ENCODE results near the gene SLC4A1AP. TPM values are rescaled to one million over a fixed set of nuclear protein-coding genes. Genes with fewer than 3 reads are reported as not detected.

SLC4A1AP gene
- total RNA-seq, 4 donors from 2014 or later: 15.4 to 27.0 (median 24.1) TPM

DNA sequence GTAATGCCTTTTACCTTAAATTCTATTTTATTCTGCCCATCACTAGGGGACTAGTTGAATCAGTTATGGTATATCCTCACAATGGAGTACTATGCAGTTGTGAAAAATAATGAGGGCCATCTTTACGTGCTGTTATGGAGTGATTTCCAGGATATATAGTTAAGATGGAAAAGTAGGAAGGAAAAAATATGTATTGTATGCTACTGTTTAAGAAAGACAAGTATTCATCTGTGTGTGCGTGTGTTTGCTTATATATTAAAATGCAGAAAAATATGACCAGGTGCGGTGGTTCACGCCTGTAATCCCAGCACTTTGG lies 75.3 kb downstream of the SLC4A1AP start:
- WGBS, 2 donors: 94 to 96% methylated on average over 4 of the region's 4 CpGs

DNA sequence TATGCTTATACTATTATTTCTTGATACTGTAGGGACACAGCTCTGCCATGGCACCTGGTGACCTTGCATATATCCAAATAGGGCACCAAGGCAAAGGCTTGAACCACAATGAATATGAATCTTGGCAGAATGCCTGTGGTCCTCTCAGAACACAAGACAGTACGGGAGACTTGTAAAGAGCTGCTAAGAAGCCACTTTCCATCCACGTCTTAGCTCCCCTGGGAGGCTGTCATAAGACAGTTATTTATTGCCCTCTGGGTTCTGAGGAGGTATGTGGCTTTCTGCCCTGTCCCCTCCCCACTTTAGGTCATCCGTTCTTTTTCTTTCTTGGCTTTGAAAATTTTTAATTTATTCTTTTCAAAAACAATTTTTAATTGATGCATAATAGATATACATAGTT lies 78.0 kb downstream of the SLC4A1AP start:
- intact Hi-C loops (cut with DNase I): no loop called here
- H3K27ac ChIP-seq: no peak overlapping the region
- 43 to 64% methylated on average over 3 of the region's 3 CpGs for WGBS, 2 donors
- H3K9me3 ChIP-seq: no peaks in the 10 kb centered on the region
- no peak overlapping the region for H3K4me3 ChIP-seq
- DNase-seq: no peak
- H3K27me3 ChIP-seq: no peaks in the 10 kb centered on the region
- no peaks in the 10 kb centered on the region for H3K36me3 ChIP-seq
- no peak for TF ChIP-seq POLR2A (IDR thresholded peaks at IDR 0.05)
- TF ChIP-seq, protein P1, sequence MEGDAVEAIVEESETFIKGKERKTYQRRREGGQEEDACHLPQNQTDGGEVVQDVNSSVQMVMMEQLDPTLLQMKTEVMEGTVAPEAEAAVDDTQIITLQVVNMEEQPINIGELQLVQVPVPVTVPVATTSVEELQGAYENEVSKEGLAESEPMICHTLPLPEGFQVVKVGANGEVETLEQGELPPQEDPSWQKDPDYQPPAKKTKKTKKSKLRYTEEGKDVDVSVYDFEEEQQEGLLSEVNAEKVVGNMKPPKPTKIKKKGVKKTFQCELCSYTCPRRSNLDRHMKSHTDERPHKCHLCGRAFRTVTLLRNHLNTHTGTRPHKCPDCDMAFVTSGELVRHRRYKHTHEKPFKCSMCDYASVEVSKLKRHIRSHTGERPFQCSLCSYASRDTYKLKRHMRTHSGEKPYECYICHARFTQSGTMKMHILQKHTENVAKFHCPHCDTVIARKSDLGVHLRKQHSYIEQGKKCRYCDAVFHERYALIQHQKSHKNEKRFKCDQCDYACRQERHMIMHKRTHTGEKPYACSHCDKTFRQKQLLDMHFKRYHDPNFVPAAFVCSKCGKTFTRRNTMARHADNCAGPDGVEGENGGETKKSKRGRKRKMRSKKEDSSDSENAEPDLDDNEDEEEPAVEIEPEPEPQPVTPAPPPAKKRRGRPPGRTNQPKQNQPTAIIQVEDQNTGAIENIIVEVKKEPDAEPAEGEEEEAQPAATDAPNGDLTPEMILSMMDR (IDR thresholded peaks at IDR 0.05): no peak
- peaks cover 0 to 15% (median 0%) of the 10 kb centered on the region in 3 donors for H3K4me1 ChIP-seq

More for the DNA sequence above, 75.3 kb downstream of the SLC4A1AP start:
- Histone ChIP-seq H3K4me3 (no peak overlapping the region), H3K27ac (no peak overlapping the region), H3K36me3 (no peaks in the 10 kb centered on the region), H3K27me3 (no peaks in the 10 kb centered on the region), H3K4me1 (peaks cover 6 to 39% (median 16%) of the 10 kb centered on the region in 3 donors), H3K9me3 (no peaks in the 10 kb centered on the region)
- TF ChIP-seq POLR2A (IDR thresholded peaks at IDR 0.05): no peak
- TF ChIP-seq, protein P1 (IDR thresholded peaks at IDR 0.05): no peak
- intact Hi-C loops (cut with DNase I): no loop called here
- DNase-seq: no peak

DNA sequence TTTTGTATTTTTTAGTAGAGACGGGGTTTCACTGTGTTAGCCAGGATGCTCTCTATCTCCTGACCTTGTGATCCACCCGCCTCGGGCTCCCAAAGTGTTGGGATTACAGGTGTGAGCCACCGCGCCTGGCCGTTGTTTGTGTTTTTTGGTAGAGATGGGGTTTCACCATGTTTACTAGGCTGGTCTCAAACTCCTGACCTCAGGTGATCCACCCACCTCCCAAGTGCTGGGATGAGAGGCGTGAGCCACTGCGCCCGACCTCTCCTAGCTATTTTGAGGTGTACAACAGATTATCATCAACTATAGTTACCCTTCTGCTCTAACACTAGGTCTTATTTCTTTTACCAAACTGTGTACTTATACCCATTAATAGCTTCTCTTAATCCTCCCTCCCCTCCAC lies 78.9 kb downstream of the SLC4A1AP start:
- Histone ChIP-seq H3K27ac (no peak overlapping the region), H3K4me3 (no peak overlapping the region), H3K36me3 (no peaks in the 10 kb centered on the region), H3K4me1 (peaks cover 0 to 6% (median 0%) of the 10 kb centered on the region in 3 donors), H3K27me3 (no peaks in the 10 kb centered on the region), H3K9me3 (no peaks in the 10 kb centered on the region)
- WGBS, 2 donors: 97% methylated on average over 9 of the region's 9 CpGs
- no peak for DNase-seq
- intact Hi-C loops (cut with DNase I): no loop called here
- TF ChIP-seq, protein P1 (IDR thresholded peaks at IDR 0.05): no peak
- TF ChIP-seq POLR2A (IDR thresholded peaks at IDR 0.05): no peak

Small RNA genes within 50 kb of the gene (small RNA-seq; reads per million reads assigned to genes)
- 0 reads per million in 4 donors for gene RF00340

Other genes with a start within 250 kb of the SLC4A1AP start
- 10 to 100 TPM; 66.6 to 89.6 (median 81.5) TPM for gene NRBP1, start 235.3 kb upstream of the SLC4A1AP start, total RNA-seq
- gene KRTCAP3, start 221.5 kb upstream of the SLC4A1AP start, total RNA-seq: 10 to 100 TPM in 3 of 4 donors, 1 to 10 TPM in 1; 9.8 to 29.3 (median 19.1) TPM
- 10 to 100 TPM in 3 of 4 donors, 1 to 10 TPM in 1; 7.6 to 19.6 (median 13.5) TPM for gene IFT172, start 174.1 kb upstream of the SLC4A1AP start, total RNA-seq
- gene FNDC4, start 168.7 kb upstream of the SLC4A1AP start, total RNA-seq: 10 to 100 TPM in 2 of 4 donors, 1 to 10 TPM in 2; 4.6 to 28.2 (median 11.3) TPM
- 1 to 10 TPM in 1 of 4 donors, under 1 TPM in 3; 0.21 to 1.9 (median 0.41) TPM for gene GCKR, start 167.1 kb upstream of the SLC4A1AP start, total RNA-seq
- 10 to 100 TPM in 3 of 4 donors, 1 to 10 TPM in 1; 7.1 to 18.9 (median 15.7) TPM for gene ZNF512, start 80.8 kb upstream of the SLC4A1AP start, total RNA-seq
- gene CCDC121, start 34.9 kb upstream of the SLC4A1AP start, total RNA-seq: 1 to 10 TPM in 2 of 4 donors, under 1 TPM in 2; 0.44 to 3.1 (median 1.4) TPM
- gene GPN1, start 34.8 kb upstream of the SLC4A1AP start, total RNA-seq: 10 to 100 TPM; 17.3 to 36.4 (median 31.6) TPM
- 10 to 100 TPM; 10.5 to 25.4 (median 14.2) TPM for gene SUPT7L, start 275 bp upstream of the SLC4A1AP start, total RNA-seq
- 100 to 1,000 TPM in 1 of 4 donors, 10 to 100 TPM in 3; 50.4 to 114 (median 70.9) TPM for gene MRPL33, start 107.8 kb downstream of the SLC4A1AP start, total RNA-seq
- gene RBKS, start 226.5 kb downstream of the SLC4A1AP start, total RNA-seq: 1 to 10 TPM; 1.4 to 5.2 (median 1.6) TPM
- 10 to 100 TPM; 16.6 to 28.3 (median 24.3) TPM for gene BABAM2, start 226.8 kb downstream of the SLC4A1AP start, total RNA-seq

Measured in esophagus squamous epithelium (tissue), 5 donors.